ENCODE data around the gene DNAJC16. TPM values are rescaled to one million over a fixed set of nuclear protein-coding genes. Genes with fewer than 3 reads are reported as not detected.

The DNAJC16 gene
- total and polyA plus RNA-seq, 9 of the 15 experiments (the other 6 are each of a cell fraction or from before 2014, with no cell fraction given), result 6.9 to 16.8 (median 12.8) TPM

DNA sequence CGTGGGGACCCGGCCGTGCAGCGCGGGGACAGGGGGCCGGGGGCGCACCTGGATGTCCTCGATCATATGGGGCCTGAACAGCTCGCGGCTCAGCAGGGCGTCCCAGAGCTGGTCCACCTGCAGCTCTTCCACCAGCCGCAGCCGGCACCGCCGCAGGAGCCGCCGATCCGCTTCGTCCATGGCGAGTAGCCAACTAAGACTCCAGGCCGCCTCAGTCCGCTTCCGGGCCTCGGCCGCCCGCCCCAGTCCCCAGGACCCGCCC, 2.7 kb upstream of the DNAJC16 start, which contains the start of gene CASP9 (continued):
- TF ChIP-seq ZFX (CRISPR knock-in tag; IDR thresholded peaks at IDR 0.05) (peak; percentile 72), BHLHE40 (IDR thresholded peaks at IDR 0.05; ENCODE audit: low read length) (0 out of 2 replicates have a peak, but pooled peaks have one; percentile 15), PHF8 (IDR thresholded peaks at IDR 0.05; ENCODE audit: borderline replicate concordance, low read length) (peak; percentile 75; the same call in 1 of the 2 replicates), ZNF780A (CRISPR knock-in tag; IDR thresholded peaks at IDR 0.05) (no peak), MTF1 (CRISPR knock-in tag; IDR thresholded peaks at IDR 0.05; ENCODE audit: borderline replicate concordance) (no peak), SLC30A9 (CRISPR knock-in tag; IDR thresholded peaks at IDR 0.05) (no peak), CCNT2 (IDR thresholded peaks at IDR 0.05; ENCODE audit: borderline replicate concordance, extremely low read depth, insufficient read length, low read depth, low read length) (no peak), ZC3H11A (IDR thresholded peaks at IDR 0.05; ENCODE audit: low read depth, low read length) (no peak), ZNF408 (CRISPR knock-in tag; IDR thresholded peaks at IDR 0.05; ENCODE audit: low read depth) (no peak), MTA3 (IDR thresholded peaks at IDR 0.05; ENCODE audit: borderline replicate concordance) (0 out of 2 replicates have a peak, but pooled peaks have one; percentile 45), DNMT1 (IDR thresholded peaks at IDR 0.05) (no peak), SUPT5H (IDR thresholded peaks at IDR 0.05) (peak; percentile 72), FOXP1 (CRISPR knock-in tag; IDR thresholded peaks at IDR 0.05) (no peak; the same call in 1 of the 2 replicates), NFIX (CRISPR knock-in tag; IDR thresholded peaks at IDR 0.05; ENCODE audit: low read depth) (0 out of 2 replicates have a peak, but pooled peaks have one; percentile 38), ZNF124 (CRISPR knock-in tag; IDR thresholded peaks at IDR 0.05) (no peak), NFIC (IDR thresholded peaks at IDR 0.05) (peak; percentile 96), NCOR1 (IDR thresholded peaks at IDR 0.05) (0 out of 2 replicates have a peak, but pooled peaks have one; percentile 4), PTRF (tag; IDR thresholded peaks at IDR 0.05) (no peak)
- TF ChIP-seq, protein P1, sequence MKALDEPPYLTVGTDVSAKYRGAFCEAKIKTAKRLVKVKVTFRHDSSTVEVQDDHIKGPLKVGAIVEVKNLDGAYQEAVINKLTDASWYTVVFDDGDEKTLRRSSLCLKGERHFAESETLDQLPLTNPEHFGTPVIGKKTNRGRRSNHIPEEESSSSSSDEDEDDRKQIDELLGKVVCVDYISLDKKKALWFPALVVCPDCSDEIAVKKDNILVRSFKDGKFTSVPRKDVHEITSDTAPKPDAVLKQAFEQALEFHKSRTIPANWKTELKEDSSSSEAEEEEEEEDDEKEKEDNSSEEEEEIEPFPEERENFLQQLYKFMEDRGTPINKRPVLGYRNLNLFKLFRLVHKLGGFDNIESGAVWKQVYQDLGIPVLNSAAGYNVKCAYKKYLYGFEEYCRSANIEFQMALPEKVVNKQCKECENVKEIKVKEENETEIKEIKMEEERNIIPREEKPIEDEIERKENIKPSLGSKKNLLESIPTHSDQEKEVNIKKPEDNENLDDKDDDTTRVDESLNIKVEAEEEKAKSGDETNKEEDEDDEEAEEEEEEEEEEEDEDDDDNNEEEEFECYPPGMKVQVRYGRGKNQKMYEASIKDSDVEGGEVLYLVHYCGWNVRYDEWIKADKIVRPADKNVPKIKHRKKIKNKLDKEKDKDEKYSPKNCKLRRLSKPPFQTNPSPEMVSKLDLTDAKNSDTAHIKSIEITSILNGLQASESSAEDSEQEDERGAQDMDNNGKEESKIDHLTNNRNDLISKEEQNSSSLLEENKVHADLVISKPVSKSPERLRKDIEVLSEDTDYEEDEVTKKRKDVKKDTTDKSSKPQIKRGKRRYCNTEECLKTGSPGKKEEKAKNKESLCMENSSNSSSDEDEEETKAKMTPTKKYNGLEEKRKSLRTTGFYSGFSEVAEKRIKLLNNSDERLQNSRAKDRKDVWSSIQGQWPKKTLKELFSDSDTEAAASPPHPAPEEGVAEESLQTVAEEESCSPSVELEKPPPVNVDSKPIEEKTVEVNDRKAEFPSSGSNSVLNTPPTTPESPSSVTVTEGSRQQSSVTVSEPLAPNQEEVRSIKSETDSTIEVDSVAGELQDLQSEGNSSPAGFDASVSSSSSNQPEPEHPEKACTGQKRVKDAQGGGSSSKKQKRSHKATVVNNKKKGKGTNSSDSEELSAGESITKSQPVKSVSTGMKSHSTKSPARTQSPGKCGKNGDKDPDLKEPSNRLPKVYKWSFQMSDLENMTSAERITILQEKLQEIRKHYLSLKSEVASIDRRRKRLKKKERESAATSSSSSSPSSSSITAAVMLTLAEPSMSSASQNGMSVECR (CRISPR knock-in tag; IDR thresholded peaks at IDR 0.05), result peak; percentile 79
- TF ChIP-seq, protein P2, sequence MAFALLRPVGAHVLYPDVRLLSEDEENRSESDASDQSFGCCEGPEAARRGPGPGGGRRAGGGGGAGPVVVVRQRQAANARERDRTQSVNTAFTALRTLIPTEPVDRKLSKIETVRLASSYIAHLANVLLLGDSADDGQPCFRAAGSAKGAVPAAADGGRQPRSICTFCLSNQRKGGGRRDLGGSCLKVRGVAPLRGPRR (CRISPR knock-in tag; IDR thresholded peaks at IDR 0.05), result no peak
- TF ChIP-seq, protein P3, sequence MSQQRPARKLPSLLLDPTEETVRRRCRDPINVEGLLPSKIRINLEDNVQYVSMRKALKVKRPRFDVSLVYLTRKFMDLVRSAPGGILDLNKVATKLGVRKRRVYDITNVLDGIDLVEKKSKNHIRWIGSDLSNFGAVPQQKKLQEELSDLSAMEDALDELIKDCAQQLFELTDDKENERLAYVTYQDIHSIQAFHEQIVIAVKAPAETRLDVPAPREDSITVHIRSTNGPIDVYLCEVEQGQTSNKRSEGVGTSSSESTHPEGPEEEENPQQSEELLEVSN (IDR thresholded peaks at IDR 0.05; ENCODE audit: borderline replicate concordance in 1 of 2, extremely low read depth in 1 of 2, insufficient read depth in 1 of 2, insufficient read length in 1 of 2, low read depth in 1 of 2, low read length in 1 of 2, poor library complexity in 1 of 2, severe bottlenecking in 1 of 2), result peak in 1 of 2 experiments; percentile 40
- TF ChIP-seq, protein P4, sequence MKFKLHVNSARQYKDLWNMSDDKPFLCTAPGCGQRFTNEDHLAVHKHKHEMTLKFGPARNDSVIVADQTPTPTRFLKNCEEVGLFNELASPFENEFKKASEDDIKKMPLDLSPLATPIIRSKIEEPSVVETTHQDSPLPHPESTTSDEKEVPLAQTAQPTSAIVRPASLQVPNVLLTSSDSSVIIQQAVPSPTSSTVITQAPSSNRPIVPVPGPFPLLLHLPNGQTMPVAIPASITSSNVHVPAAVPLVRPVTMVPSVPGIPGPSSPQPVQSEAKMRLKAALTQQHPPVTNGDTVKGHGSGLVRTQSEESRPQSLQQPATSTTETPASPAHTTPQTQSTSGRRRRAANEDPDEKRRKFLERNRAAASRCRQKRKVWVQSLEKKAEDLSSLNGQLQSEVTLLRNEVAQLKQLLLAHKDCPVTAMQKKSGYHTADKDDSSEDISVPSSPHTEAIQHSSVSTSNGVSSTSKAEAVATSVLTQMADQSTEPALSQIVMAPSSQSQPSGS (CRISPR knock-in tag; IDR thresholded peaks at IDR 0.05), result no peak

Data from K562 (cell line).